Activated CD4-positive, alpha-beta T cell treated with anti-CD3 and anti-CD28 coated beads for 48 hours (primary cell): ENCODE measurements around the gene GREB1.
"Not testable (repeated sequence)": the region's sequence is repeated elsewhere in the genome, so short reads cannot be mapped to it uniquely, and the experiment has no call there.

Source experiments
- DNase-seq: peaks from one replicate; pipeline ENCODE4 v3.0.0-alpha.2; 2020

The GREB1 gene

DNA sequence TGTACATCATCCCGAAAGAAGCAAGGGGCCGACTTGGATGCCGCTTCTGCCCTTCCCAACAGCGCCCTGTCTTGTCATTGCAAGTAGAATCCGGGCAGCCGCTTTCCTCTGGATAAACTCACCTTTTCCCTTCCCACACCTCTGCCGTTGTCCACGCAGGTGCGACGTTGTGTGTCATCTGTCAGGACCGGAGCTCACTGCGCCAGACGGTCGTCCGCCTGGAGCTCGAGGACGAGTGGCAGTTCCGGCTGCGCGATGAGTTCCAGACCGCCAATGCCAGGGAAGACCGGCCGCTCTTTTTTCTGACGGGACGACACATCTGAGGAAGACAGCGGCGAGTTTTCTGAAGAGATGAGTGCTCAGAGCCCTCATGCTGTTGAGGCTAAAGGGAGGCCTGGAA lies 106.3 kb downstream of the GREB1 start:
- no peak for DNase-seq

DNA sequence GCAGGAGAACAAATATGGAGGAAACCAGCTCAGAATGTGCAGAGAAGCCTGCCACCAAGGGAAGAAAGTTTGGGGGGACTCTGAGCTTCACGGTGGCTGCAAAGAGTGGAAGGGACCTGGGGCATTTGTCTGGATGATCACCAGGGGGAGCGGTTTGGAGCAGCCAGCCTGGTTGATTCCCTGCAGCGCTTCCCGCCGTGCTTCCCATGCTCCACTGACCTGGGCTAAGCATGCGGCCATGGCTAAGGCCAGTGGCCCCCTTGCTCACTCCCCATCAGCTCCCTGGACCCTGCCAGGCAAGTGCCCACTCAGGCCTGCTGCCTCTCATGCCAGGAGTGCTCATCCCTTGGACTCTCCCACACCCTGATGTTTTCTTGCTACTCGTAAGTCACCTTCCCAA lies 109.1 kb downstream of the GREB1 start:
- no peak for DNase-seq

DNA sequence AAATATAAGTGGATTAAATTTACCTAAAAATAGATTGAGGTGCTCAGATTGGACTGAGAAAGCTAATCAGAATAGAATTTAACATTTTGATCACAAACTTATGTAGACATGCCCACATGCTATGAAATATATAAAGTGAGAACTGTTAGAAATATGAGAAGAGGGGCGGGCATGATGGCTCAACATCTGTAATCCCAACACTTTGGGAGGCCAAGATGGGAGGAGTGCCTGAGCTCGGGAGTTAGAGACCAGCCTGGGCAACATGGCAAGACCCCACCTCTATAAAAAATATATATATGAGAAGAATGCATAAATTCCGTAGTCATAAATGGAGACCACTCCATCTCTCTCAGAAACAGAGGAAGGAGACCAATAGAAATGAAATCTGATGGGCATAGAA lies 110.4 kb downstream of the GREB1 start:
- no peak for DNase-seq

DNA sequence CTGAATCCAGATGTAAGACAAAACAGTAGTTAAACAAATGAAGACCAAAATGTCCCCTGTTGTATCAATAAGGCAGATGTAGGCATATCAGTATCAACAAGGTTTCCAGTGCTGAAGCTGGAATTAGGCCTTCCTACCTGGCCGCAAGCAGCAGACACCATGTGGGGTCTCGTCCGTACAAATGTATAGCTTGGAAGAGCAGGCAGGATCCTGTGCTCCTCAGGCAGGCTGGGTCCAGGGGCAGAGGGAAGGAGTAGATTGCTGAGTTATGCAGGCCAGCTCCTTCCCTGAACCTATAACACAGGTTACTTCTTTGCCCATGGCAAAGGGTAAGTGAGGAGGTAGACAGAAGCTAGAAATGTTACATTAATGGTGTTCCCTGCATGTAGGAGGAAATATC lies 112.7 kb downstream of the GREB1 start:
- DNase-seq, result no peak

DNA sequence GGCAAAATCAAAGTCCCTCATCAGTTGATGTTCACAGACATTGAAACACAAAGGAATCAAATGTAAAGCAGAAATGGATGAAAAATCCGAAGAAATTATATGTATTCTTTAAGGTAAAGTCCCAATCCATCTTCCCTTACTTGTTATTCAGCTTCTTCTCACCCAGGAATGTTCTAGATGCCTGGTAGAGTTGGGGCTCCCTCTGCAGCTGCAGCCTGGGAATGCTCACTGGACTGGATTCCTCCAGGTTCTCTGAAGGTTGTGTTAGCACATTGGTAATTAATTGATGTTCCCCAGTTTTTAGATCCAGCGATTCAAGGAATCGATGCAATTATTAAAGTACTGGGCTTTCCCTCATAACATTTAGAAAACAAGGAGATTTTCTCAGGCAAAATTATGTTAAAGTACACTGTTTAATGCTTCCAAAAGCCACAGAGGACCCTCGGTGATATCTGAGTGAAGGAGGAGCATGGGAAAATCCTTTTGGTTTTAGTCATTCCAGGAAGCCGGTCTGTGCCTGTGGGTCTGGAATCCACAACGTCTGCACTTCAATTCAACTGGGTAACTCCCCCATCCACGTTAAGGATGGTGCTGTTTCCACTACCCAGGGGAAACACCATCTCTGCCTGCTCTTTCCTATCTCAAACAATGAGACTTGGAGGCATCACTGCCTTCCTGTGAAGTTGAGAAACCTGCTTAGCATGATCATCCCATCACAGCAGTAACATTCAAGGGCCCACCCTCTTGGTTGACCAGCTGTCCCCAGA lies 114.2 kb downstream of the GREB1 start:
- no peak for DNase-seq

DNA sequence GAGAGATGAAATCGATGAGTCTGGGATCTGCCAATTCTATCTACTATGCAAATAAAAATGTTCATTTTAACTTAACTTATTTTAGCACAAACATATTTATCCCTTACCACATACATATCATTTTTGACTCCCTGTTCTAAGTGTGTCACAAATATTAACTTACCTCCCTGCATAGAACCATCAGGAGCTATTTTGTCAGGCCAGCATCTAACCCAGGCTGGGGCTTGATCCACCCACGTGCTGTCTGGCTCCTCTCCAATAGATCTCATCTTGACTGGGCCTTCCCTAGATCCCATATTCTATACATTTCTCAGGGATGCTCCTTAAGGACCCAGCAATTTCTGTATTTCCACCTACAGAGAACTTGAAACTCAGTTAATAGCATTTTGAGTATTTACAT lies 115.2 kb downstream of the GREB1 start:
- no peak for DNase-seq

DNA sequence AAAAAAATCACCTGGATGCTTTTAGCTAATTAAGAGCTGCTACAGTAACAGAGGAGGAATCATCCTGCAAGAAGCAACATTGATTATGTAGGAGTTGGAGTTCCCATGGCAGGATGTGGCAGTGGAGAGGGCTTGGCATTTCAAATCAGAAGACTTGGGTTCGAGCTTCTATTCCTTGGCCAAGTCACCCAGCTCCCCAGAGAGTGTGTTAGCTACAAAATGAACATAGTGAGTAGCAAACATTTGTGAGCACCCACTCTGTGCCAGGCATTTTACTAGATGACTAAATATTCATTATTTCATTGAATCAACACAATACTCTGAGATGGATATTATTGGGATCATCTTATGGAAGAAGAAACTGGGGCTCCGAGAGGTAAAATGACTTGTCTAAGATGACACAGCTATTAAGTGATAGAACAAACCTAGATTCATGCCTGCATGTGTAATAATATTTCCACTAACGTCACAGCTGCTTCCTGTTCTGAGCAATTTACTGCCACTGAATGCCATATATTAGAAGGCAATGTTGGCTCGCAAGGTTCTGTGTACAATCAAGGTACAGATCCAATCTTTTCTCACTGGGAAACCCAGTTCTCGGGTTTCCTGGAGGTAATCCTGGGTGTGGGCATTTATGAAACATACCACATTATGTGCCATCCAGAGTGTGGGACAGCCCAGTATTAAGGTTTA lies 118.2 kb downstream of the GREB1 start:
- no peak for DNase-seq

DNA sequence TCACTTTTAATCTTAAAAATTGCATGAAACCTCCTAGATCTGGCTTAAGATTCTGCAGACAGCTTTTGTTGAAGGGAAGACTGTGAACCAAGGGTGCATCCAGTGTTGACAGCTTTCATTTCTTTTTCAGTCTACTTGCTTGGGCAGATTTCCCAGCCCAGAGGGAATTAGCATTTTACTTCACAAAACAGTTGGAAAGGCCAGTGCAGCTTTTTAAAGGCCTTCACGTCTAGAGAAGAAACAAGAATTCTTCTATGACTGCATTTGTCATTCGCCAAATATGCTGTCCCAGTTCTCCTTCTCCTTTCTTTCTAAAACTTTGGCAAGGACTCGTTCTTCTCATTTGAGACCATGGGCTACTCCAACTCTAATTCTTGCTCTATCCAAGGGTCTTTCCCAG lies 118.7 kb downstream of the GREB1 start:
- DNase-seq, result no peak

DNA sequence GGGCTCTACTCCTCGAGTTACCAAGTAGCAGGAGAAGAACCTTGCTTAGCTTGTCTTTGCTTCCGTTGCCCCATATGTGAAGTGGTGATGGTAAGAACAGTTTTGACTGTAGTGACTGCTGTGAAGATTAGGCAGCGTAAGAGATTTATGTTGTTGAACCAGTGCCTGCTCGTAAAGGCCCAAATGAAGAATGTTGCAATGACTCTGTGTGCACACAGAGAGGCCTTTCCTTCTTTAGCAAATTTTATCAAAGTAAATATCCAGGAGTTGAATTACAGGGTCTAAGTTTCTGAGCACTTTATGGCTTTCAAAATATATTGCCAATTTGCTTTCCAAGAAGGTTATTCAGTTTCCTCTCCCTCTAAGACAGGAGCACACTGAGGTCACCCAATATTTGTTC lies 121.7 kb downstream of the GREB1 start:
- no peak for DNase-seq

DNA sequence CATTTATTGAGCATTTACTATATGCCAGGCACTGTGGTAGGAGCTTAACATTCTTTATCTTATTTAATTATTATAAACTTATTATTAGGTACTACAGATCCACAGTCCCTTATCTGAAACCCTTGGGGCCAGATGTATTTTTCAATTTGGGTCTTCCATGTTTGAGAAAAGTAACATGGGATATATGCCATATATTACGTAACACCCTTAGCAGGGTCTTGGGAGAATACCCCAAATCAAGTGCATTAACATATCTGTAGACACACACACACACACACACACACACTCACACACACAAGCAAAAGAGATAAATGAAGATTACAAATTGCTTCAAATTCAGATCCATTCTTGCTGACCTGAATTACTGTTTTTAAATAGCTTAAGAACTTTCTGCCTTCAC lies 122.4 kb downstream of the GREB1 start:
- no peak for DNase-seq

DNA sequence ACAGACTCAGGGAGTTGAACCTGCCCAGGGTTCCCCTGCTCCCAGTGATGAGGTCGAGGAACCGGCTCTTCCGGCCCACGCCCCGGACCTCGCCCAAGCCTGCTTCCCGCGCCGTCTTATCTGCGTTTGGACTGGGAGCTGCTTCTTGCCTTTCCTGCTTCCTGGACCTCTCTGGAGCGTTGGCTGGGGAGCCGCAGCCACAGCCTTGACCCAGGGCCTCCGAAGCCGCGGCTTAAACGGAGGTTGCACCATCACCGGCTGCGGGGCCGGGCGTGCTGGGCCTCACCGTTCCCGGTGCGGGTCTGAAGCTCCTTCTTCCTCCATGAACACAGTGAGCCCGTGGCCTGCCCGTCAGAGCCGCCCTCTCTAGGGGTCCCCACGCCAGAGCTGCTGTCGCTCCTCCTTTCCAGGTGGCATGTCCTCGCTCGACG lies 122.8 kb downstream of the GREB1 start:
- no peak for DNase-seq

DNA sequence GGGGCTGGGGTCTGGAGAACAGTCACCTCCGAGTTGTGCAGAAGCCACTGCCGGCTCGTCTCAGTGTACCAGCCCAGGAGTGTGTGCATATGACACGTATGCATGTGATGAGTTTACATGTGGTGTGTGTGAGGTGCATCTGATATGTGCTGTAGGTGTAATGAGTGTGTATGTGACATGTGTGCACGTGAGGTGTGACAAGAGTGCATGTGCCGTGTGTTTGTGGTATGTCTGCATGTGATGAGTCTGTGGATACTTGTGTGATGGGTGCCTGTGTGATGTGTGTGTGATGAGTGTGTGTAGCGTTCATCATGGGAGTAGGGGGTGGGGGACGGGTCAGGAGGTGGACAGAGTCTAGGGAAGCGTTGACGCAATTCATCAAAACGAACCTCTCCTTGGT lies 123.3 kb downstream of the GREB1 start:
- no peak for DNase-seq

DNA sequence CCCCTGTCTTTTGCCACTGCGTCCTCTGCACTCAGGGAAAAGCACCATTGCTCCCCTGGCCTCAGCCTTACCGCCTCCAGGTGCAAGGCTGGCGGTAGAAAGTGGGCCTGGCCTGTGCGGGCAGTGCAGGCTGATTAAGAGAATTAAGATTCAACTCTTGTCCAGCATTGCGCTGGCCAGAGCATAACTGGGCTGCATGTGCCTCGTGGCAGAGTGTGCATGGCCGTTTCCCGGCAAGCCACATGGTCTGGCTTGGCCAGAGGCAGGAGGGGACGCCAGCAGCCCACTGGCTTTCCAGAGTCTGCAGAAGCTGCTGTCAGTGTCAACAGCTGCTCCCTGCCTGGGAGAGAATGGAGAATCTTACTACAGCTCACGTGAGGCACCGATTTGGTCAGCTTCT lies 123.8 kb downstream of the GREB1 start:
- no peak for DNase-seq

DNA sequence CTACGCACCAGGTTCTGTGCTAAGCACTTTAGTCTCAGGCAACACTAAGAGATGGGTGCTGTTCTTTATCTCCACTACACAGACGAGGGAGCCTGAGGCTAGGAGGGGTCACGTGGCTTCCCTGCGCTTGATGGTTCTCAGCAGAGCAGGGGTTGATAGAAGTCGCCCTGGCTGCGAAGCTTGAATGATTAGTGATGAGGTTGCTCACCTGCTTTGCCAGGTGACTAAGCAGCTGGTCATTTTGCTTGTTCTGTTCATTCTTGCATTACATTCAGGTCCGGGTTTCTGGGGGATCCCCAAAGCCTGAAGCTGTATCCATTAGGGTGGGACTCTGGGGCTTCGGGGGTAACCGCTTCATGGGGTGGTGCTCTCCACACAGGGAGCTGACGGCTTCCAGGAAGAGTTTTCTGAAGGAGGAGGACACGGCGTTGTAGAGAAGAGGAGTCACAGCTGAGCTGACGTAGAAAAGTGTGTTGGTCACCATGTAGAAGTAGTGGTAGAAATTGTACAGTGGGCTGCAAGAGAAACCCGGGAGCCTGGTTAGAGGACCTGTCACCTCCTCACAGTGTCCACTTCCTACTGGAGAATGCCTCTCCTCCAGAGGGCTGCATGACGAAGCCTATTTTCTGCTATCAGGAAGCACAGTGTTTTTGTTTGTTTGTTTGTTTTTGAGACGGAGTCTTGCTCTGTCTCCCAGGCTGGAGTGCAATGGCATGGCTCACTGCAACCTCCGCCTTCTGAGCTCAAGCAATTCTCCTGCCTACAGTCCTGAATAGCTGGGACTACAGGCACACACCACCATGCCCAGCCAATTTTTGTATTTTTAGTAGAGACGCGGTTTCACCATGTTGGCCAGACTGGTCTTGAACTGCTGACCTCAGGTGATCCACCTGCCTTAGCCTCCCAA lies 124.6 kb downstream of the GREB1 start:
- no peak for DNase-seq

DNA sequence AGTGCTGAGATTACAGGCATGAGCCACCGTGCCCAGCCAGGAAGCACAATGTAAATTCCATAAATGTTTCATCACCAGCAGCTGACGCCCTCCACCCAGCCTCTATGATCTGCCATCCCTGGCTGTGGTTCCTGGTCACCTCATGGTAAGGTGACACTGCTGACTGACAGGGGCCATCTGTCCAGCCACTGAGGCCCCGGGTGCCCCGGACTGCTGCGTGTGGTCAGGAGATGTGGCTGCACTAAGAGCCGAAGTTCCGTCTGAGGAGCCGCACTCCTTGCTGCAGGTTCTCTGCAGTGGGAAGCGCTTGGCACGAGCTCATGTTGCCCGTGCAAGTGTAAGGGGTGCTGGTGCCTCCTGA lies 125.2 kb downstream of the GREB1 start:
- no peak for DNase-seq

DNA sequence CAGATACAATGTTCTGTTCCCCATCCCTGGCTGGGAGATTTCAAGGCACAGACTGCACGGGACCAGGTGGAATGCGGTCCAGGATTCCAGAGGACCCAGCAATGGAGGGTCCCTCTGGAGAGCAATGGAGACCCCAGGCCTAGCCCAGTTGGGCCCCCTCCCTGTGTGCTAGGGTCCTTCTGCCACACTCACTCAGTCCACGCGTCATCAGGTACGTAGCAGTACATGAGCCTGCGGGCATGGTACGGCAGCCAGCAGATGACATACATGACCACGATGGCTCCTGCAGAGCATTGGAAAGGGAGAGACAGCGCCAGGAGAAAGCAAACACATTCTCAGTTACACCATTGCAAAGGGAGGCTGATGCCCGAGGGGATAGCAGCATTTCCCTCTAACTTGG lies 126.0 kb downstream of the GREB1 start:
- no peak for DNase-seq

DNA sequence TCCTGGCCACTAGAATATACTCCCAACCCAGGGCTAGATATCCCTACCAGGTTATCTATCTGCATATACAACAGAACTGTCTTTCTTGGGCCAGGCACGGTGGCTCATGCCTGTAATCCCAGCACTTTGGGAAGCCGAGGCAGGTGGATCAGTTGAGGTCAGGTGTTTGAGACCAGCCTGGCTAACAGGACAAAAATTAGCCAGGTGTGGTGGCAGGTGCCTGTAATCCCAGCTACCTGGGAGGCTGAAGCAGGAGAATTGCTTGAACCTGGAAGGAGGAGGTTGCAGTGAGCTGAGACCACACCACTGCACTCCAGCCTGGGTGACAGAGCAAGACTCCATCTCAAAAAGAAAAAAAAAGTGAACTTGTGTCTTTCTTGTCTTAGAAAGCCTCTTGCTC lies 126.6 kb downstream of the GREB1 start:
- not testable (repeated sequence) for DNase-seq

DNA sequence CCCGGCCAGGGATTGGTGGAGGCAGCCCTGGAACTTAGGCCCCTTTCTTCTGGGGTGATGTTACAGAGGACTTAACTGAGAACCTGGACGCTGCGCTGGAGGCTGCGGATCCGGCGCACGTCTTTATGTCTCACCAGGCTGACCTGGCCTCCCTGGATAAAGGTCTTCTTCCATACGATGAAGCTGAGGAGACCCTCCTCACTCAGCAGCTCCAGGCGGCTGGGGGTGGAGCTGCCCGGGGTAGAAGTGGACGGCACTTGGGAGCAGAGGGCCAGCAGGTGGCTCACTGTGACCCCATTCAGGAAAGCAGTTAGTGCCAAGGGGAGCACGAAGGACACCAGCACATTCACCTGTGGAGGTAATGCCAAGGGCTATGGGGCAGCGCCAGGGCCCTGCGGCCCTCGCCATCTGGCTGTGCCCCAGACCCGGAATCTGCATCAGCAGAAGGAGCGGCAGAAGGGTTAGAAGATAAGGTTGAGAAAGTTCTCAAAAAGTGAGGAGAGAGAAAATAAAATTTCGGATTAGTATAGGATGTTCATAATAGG lies 128.1 kb downstream of the GREB1 start:
- no peak for DNase-seq

DNA sequence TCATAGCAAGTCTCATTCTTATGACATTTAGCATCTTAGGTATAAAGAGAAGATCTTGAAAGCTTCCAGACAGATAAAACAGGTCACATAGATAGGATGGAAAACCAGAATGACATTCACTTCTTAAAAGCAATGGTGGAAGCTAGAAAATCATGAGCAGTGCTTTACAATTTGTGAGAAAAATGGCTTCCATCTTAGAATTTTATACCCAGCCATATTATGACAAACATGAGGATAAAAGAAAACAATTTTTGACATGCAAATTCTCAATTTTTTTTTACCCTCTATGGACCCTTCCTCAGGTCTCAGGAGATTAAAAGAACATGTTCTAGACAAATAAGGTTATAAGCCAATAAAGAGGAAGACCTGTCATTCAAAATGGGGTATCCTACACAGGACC lies 129.0 kb downstream of the GREB1 start:
- DNase-seq, result no peak

DNA sequence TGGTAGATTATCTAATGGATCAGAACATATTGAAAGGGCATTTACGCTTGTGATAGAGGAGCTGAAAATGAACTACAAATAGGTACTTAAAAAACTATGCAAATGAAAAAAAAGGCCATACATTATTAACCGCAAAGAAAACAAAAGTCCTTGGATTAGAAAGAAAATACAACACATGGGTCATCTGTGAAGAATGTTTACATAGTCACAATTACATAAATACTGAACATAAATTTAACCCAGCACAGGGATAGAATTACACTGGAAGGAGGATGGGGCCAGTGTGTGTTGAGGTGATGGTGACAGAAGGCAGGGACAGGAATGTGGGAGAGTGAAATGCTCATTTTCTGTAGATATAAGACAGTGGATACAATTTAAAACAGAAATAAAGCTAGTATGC lies 129.6 kb downstream of the GREB1 start:
- DNase-seq, result no peak

DNA sequence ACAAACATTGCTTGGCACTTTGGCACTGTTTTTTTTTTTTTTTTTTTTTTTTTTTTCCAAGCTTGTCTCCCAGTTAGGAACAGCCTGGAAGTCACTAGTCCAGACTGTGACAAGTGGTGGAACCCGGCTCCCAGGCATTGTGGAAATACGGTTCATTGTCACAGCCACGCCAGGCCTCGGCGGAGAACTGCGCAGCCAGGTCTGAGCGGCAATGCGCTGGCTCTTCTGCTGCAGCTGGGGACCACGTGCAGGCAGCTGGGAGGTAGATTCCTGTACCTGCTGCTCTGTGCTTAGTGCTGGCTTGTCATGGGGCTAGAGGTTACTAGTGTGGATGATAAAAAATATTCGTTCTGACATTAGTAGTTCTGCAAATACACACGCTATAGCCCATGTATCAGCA lies 131.2 kb downstream of the GREB1 start:
- no peak for DNase-seq

DNA sequence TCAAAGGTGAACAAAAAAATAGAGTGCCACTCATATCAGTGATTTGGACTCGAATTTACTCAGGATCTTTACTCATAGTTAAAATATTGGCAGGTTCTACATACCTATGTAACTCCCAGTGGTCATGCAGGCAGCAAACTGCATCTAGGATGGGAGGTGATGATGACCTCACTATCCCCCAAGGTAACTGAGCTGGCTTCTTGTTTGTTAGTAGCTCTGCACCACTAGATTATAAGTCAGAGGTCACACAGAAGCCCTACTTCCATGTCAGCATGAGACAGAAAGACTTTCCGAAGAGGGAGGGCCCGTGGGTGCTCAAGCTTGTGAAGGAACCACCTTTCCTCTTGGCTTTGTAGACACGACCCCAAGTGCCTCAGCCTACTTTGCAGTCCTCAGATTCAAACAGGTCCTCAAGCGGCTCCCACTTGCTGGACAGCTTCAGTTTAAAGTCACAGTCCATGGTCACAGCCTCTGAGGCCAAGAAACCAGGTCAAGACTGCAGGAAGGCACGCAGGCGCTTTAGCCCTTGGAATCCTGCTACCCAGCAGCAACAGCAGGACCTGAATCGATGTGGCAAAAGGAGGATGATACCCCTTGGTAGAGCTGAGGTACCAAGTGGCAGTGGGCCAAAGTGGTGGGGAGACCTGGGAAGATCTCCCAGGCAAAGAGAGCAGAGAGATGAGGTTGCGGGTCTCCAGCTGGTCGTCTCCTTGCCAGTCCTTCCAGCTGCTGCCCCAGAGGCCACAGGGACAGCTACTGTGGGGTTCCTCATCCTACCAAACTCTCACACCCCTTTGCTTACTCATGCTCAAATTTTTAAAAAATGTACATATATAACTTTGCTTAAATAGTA lies 131.9 kb downstream of the GREB1 start:
- no peak for DNase-seq

DNA sequence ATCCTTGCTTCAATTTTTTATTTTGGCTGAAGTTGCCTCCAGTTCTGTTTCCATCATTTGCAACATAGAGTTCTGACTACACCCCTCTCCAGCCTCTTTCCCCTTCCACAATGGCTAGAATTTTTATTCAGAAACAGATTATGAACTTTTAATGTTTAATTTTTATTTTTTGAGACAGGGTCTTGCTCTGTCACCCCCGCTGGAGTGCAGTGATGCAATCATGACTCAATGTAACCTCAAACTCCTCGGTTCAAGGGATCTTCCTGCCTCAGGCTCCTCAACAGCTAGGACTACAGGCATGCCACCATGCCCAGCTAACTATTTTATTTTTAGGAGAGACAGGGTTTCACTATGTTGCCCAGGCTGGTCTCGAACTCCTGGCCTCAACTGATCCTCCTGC lies 133.3 kb downstream of the GREB1 start:
- DNase-seq, result no peak
